IPS DF 4.7 (cell line): Measurements from ENCODE around the gene E2F4.

Experiments used
- DNase-seq: peaks from one replicate; pipeline ENCODE4 v3.0.0-alpha.2; 2013; ENCODE audit warnings: low spot score; ENCODE audit errors: extremely low read depth

Gene E2F4

DNA sequence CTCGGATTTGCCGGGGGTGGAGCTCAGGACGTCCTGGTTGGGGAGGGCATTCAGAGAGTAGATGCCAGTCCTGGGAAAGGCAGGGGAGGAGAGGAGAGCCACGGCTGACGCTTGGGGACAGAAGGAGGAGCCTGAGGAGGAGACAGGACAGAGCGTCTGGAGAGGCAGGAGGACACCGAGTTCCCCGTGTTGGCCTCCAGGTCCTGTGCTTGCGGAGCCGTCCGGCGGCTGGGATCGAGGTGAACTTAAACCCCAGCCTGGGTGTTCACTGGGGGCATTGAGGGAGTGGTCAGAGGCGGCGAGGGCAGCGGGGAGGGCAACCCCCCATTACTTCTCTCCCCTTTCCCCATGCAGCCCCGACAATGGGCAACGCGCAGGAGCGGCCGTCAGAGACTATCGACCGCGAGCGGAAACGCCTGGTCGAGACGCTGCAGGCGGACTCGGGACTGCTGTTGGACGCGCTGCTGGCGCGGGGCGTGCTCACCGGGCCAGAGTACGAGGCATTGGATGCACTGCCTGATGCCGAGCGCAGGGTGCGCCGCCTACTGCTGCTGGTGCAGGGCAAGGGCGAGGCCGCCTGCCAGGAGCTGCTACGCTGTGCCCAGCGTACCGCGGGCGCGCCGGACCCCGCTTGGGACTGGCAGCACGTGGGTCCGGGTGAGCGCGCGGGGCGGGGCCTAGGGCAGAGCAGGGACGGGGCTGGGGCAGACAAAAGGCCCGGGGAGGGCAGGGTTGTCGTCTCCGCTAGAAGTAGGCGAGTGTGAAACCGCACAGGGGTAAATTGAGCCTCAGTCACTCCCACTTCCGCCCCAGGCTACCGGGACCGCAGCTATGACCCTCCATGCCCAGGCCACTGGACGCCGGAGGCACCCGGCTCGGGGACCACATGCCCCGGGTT, 17.9 kb upstream of the E2F4 start:
- DNase-seq = no peak

GRCh38 chr16:67174706-67175231, 17.2 kb upstream of the E2F4 start:
- no peak for DNase-seq

DNA sequence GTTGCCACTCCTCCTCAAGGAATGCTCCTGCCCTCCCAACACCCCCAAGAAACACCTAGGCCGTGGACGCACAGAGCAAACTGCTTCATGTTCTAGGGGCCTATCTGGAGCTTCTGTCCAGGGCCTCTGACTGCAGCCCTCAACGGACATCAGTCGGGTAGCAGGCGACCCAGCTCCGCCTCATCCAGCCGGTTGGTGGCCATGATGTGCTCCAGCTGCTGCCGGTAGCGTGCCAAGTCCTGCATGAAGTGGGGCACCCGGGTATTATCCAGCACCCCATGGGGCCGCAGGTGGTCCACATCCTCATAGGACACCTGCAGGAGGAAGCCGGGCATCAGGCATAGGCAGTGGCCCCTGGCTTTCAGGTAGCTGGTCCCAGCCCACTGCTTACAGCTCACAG, 15.3 kb upstream of the E2F4 start:
- DNase-seq = no peak

DNA sequence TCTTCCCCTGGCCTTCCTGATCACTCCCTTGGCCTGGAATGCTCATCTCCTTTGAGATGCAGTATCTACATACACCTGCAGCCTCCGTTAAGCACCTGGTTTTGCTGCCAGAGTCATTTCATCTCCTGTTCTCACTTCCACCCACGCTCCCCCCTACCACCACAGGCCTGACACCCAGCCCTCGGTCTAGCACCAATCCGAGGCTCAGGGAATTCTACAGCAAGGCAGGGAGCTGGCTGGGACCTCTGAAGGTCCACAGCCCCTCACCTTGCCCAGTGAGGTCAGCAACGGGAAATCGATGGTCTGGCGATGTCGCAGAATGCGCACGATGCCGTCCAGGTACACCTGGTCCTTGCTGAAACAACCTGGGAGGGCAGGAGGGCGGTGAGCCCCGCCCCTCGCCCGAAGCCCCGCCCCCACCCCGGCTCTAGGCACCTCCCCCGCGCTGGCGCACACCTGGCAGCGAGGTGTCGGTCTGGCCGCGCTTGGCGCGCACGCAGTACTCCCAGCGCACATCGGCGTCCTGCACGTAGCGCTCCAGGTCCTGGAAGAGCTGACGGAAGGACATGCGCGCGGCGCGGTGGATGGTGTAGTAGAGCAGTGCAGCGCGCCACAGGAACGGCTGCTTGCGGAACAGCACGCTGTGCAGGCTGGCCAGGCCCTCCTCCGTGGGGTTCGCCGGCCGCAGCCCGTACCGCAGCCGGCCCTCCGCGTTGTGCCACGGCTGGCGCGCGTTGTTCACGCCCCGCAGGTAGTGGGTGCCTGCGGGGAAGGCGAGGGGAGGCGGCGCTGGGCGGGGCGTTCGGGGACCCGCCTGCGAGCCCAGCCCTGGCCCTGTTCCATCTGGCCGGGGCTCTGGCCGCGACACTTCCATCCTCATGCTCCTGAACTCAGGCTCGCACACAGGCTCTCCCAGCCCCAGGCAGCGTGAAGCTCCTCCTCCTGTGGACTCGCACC, 13.9 kb upstream of the E2F4 start:
- no peak for DNase-seq

- no peak for DNase-seq
Measured at GRCh38 chr16:67179421-67180080, 12.4 kb upstream of the E2F4 start.

DNA sequence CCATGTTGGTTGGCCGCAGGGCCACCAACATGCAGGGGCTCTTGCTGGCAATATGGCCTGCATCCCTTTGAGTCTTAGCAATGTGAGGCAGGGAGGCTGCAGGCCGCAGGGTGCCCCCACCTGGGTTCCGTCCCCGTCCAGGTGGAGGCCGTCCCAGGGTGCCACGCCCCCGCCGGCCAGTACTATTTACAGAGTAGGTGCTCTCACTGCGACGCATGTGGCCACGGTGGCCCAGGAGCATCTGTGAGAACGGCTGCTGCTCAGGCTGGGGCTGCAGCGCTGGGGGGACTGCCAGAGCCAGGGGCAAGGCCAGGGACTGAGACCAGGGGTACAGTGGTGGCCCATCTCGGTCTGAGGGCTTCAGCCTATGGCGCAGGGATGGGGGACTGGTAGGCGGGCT, 11.8 kb upstream of the E2F4 start:
- no peak for DNase-seq

- no peak for DNase-seq
Measured at GRCh38 chr16:67181346-67181745, 10.6 kb upstream of the E2F4 start.

DNA sequence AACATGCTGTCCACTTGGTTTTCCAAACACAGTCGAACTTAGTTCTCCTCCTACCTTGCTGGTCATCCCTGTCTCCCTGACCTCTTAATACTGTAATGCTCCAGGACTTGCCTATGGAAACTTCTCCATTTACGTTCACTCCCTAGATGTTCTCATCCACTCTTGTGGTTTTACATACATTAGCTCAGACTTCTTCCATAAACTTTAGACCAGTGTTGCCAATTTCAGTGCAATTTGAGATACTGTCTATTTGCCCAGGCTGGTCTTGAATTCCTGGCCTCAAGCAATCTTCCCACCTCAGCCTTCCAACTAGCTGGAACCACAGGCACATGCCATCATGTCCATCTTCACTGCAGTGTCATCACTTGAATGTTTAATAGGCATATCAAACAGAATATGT, 9.7 kb upstream of the E2F4 start:
- DNase-seq = no peak

- DNase-seq = no peak
Measured at GRCh38 chr16:67183284-67183626, 8.7 kb upstream of the E2F4 start.

GRCh38 chr16:67183627-67184452, 8.1 kb upstream of the E2F4 start, which contains the start of gene MATCAP1:
Gene MATCAP1, minus strand, starts transcription at chr16:67183963. Its CDS starts 3,353 bp downstream, at chr16:67180610.
- DNase-seq = no peak

GRCh38 chr16:67184453-67184994, 7.4 kb upstream of the E2F4 start:
- no peak for DNase-seq

- no peak for DNase-seq
Measured at GRCh38 chr16:67184995-67185650, 6.8 kb upstream of the E2F4 start.

DNA sequence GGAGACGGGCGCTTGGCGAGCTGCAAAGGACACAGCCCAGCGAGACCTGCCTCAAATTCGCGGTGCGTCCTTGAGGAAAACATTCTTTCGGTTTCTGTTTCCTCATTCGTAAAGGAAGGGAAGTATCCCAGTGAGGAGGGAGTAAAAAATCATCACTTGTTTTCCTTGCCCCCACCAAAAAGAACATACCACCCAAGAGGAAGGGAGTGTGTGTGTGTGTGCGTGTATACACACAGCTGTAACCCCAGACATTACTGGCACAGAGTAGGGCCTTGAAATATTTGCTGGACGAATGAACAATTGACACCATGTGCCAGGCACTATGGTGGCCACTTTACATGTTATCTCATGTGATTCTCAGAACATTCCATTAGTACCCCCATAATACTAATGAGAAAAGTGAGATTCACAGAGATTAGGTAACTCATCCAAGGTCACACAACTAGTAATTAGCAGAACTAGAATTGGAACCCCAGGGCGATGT, 6.3 kb upstream of the E2F4 start:
- no peak for DNase-seq

DNA sequence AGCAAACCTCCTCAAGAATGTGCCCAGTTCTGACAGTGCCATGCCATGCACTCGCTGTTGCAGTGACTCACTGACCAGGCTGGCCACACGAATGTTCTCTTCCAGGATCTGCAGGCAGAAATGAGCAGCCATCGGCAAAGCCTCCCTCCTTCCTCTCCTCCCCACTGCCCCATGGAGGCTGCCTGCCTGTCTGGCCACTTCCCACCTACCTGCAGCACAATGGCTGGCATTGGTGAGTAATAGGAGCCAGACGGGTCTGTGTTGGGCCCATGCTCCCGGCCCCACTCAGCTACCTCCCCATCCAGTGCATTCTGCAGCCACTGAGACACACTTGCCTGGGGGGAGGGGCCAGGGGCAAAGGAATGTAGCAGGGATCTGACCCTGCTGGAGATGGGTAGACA, 5.4 kb upstream of the E2F4 start:
- no peak for DNase-seq

- no peak for DNase-seq
Measured at GRCh38 chr16:67187175-67187890, 4.6 kb upstream of the E2F4 start.

- DNase-seq = no peak
Measured at GRCh38 chr16:67188323-67188722, 3.6 kb upstream of the E2F4 start.

- DNase-seq = no peak
Measured at GRCh38 chr16:67188798-67189197, 3.2 kb upstream of the E2F4 start.

- DNase-seq = no peak
Measured at GRCh38 chr16:67190041-67190440, 1.9 kb upstream of the E2F4 start, which contains the start of gene EXOC3L1. Gene EXOC3L1, minus strand, starts transcription at chr16:67190136. Its CDS starts 460 bp downstream, at chr16:67189676.
